WTC11 (cell line): Measurements from ENCODE around the gene MYOG.

Experiments used
- AFF4 ChIP-seq: sonication (generic); formaldehyde crosslinking; IDR thresholded peaks from 2 replicates; pipeline ENCODE4 v1.8.1; 2023; ENCODE audit warnings: mild to moderate bottlenecking, missing genetic modification reagents, borderline replicate concordance
- CTCF ChIP-seq: fragments of 200-600 bp; IDR thresholded peaks from 2 replicates; pipeline ENCODE4 v1.8.0; 2022; ENCODE audit warnings: antibody characterized with exemption
- NFE2L1 ChIP-seq: sonication (generic); formaldehyde crosslinking; IDR thresholded peaks from 2 replicates; pipeline ENCODE4 v1.8.1; 2023; ENCODE audit warnings: missing genetic modification reagents
- NR2C2 ChIP-seq: sonication (generic); formaldehyde crosslinking; IDR thresholded peaks from 2 replicates; pipeline ENCODE4 v1.8.0; 2022; ENCODE audit warnings: mild to moderate bottlenecking, missing genetic modification reagents
- NR3C1 ChIP-seq: sonication (generic); formaldehyde crosslinking; conservative IDR thresholded peaks from 2 replicates; pipeline ENCODE4 v1.8.1; 2023; ENCODE audit warnings: low read depth, mild to moderate bottlenecking, missing genetic modification reagents
- TF ChIP-seq, protein P1 (sequence below): sonication (generic); formaldehyde crosslinking; IDR thresholded peaks from 2 replicates; pipeline ENCODE4 v1.8.1; 2022; ENCODE audit warnings: missing genetic modification reagents, borderline replicate concordance

- TF ChIP-seq AFF4 (CRISPR knock-in tag) (no peak), CTCF (no peak), NR2C2 (CRISPR knock-in tag) (no peak), NFE2L1 (CRISPR knock-in tag) (no peak), NR3C1 (CRISPR knock-in tag) (no peak)
- TF ChIP-seq, protein P1, sequence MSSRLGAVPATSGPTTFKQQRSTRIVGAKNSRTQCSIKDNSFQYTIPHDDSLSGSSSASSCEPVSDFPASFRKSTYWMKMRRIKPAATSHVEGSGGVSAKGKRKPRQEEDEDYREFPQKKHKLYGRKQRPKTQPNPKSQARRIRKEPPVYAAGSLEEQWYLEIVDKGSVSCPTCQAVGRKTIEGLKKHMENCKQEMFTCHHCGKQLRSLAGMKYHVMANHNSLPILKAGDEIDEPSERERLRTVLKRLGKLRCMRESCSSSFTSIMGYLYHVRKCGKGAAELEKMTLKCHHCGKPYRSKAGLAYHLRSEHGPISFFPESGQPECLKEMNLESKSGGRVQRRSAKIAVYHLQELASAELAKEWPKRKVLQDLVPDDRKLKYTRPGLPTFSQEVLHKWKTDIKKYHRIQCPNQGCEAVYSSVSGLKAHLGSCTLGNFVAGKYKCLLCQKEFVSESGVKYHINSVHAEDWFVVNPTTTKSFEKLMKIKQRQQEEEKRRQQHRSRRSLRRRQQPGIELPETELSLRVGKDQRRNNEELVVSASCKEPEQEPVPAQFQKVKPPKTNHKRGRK: no peak
Measured at GRCh38 chr1:203065986-203066385, 19.8 kb downstream of the MYOG start.
